Stimulated activated CD4-positive, alpha-beta T cell treated with anti-CD3 and anti-CD28 coated beads, Interleukin-4, amount 100 ng/mL, for 24 hours (primary cell): Measurements from ENCODE around the gene MBNL3.

Experiments used
- DNase-seq: peaks from one replicate; pipeline ENCODE4 v3.0.0-alpha.2; 2020

MBNL3 gene

GRCh38 chrX:132488819-132489577, at the start of gene MBNL3:
MBNL3 (minus strand) TSS chrX:132489038; CDS start chrX:132439611, 49,427 bp downstream.
- DNase-seq, result peak; percentile 53

- DNase-seq, result no peak
Observed at GRCh38 chrX:132533409-132533808, 44.6 kb upstream of the MBNL3 start.

- DNase-seq, result no peak
Observed at GRCh38 chrX:132532913-132533312, 44.1 kb upstream of the MBNL3 start.

- no peak for DNase-seq
Observed at GRCh38 chrX:132532097-132532496, 43.3 kb upstream of the MBNL3 start.

- DNase-seq, result no peak
Observed at GRCh38 chrX:132520792-132521191, 32.0 kb upstream of the MBNL3 start.

- DNase-seq, result no peak
Observed at GRCh38 chrX:132520213-132520612, 31.4 kb upstream of the MBNL3 start.

- no peak for DNase-seq
Observed at GRCh38 chrX:132518401-132518800, 29.6 kb upstream of the MBNL3 start.

GRCh38 chrX:132508834-132509233, 20.0 kb upstream of the MBNL3 start:
- no peak for DNase-seq

GRCh38 chrX:132505116-132505515, 16.3 kb upstream of the MBNL3 start:
- no peak for DNase-seq

- no peak for DNase-seq
Observed at GRCh38 chrX:132504417-132504816, 15.6 kb upstream of the MBNL3 start.

GRCh38 chrX:132501606-132502005, 12.8 kb upstream of the MBNL3 start:
- DNase-seq, result no peak

GRCh38 chrX:132497432-132497831, 8.6 kb upstream of the MBNL3 start:
- no peak for DNase-seq

GRCh38 chrX:132493095-132493494, 4.3 kb upstream of the MBNL3 start:
- no peak for DNase-seq

- DNase-seq, result peak; percentile 11
Observed at GRCh38 chrX:132491191-132491590, 2.4 kb upstream of the MBNL3 start.

- DNase-seq, result peak; percentile 39
Observed at GRCh38 chrX:132489578-132490419, 961 bp upstream of the MBNL3 start.

- DNase-seq, result peak; percentile 19
Observed at GRCh38 chrX:132488180-132488705, 595 bp downstream of the MBNL3 start.

GRCh38 chrX:132486599-132487178, 2.1 kb downstream of the MBNL3 start:
- DNase-seq, result no peak

- no peak for DNase-seq
Observed at GRCh38 chrX:132483951-132484350, 4.9 kb downstream of the MBNL3 start.

- DNase-seq, result no peak
Observed at GRCh38 chrX:132483488-132483887, 5.3 kb downstream of the MBNL3 start.

GRCh38 chrX:132482632-132483031, 6.2 kb downstream of the MBNL3 start:
- no peak for DNase-seq

GRCh38 chrX:132481449-132481848, 7.4 kb downstream of the MBNL3 start:
- no peak for DNase-seq

- DNase-seq, result peak; percentile 30
Observed at GRCh38 chrX:132480581-132481203, 8.1 kb downstream of the MBNL3 start.
